NCI-H2196 (cell line): ENCODE measurements around the gene AQP7.
"Not testable (repeated sequence)": the region's sequence is repeated elsewhere in the genome, so short reads cannot be mapped to it uniquely, and the experiment has no call there.

Source experiments
- DNase-seq: peaks from one replicate; lab custom pipeline; 2025; ENCODE audit not compliant: unreplicated experiment; lab: John Stamatoyannopoulos, UW

The AQP7 gene

DNA sequence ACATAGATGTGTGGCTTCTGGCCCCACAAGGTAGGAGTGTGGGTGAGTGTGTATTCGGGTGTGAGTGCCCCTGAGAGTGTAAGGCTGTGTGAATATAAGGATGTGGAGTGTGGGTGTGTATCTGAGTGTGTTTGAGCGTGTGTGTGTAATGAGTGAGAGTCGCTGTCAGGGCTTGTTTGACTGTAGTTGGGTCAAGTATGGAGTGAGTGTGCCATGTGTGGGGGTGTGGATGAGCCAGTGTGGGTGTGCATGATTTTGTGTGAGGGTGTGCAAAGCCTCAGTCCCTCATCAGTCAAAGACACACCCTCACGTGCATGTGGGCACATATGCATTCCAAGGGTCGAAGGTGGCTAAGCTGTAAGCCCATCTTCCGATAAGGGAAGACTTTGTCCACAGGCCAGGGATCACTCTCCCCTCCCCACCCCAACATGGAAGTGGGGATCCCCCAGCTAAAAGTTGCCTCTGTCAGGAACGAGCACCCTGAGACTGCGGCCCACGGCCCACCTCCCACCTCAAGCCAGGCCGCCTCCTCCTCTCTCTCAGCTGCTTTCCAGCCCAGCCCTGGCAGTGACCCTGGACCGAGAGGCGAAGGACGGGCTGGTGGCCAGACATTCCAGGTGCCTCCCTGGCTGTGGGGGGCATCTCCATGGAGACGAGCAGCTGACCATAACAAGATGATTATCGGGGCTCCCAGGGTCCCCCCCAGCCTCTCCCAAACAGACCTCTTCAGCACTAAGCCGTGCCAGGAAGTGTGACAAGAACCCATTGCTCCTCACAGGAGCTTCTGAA, 32.1 kb upstream of the AQP7 start:
- no peak for DNase-seq

DNA sequence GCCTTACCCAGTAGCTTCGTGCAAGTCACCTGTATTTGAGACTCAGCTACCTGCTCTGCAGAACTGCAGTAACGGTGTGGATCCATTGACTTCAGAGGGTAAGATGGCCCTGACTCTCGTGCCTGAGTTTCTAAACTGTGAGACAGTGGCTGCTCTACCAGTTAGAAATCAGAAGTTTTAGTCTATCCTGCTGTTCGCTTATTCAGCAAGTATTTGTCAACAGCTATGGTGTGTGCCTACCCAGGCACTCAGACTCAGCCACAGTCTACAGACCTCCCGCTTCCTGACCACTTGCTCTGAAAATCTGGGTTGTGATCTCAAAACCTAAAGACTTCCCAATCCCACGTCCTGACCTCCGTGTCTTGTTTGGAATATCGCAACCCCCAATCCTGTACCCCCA, 31.5 kb upstream of the AQP7 start:
- DNase-seq: no peak

DNA sequence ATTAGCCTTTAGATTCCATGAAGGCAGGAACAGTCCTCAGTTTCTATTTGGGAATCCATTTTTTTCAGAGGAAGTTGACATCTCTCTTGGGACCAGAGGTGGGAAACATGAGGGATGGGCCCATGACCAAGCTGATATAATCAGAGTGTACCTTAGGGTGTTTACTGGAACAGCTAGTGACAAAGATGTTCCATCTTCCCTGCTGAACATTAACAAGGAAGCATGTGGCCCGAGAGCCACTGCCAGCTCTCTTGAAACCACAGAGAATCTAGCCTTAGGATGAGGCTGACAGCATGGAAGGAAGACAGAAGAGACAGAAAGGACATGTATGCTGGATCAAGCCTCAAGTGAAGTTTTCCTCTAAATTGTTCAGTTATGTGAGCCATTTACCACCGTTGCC, 29.1 kb upstream of the AQP7 start:
- no peak for DNase-seq

DNA sequence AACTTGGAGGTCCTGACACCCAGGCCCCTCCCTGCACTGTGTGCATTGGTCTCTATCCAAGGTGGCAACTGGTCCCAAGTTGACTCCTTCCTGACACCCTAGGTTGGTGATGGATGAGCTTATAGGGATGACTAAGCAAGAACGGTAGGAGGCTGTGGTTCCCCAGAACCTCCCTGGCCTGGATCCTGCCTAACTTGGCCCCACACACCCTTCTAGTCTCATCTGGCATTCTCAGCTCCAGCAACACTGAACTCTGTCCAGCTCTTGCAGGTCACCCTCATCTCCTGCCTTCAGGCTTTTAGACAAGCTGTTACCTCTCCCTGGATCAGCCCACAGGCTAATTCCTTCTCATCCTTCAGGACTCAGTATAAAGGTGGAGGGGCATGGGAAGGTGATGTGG, 28.6 kb upstream of the AQP7 start:
- DNase-seq: no peak

DNA sequence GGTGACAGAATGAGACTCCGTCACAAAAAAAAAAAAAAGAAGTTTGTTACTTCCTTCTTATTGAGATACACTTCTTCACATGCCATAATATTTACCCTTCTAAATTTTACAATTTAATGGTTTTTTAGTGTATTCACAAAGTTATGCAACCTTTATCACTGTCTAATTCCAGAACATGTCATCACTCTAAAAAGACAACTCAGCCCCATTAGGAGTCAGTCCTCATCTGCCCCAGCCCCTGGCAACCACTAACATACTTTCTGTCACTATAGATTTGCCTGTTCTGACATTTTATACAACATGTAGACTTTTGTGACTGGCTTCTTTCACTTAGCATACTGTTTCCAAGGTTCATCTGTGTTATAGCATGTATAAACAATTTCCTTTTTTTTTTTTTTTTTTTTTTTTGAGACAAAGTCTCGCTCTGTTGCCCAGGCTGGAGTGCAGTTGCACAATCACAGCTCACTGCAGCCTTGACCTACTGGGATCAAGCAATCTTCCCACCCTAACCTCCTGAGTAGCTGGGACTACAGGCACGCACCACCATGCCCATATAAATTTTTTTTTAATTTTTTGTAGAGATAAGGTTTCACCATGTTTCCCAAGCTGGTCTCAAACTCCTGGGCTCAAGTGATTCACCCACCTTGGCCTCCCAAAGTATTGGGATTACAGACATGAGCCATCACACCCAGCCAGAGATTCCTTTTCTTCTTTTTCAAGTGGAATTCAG, 27.1 kb upstream of the AQP7 start:
- DNase-seq: no peak

DNA sequence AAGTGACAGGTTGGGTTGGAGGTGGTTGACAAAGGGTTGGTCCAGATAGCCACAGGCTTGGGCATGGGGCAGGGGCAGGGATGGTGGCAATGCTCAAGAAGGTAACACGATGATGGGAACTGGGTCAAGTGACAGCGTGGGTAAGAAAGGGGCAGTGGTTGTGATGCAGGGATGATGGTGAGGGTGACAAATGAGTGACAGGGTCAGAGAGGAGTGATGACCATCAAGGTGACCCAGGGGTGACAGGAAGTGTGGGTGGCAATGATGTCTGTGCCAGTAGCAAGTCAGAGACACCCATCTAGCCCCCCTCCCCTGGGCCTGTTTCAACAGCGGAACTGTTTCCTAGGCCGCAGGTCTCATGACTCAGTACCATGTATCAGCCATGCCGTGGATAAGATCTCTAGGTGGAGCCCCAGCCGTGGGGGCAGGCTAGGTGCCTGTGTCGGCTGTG, 24.5 kb upstream of the AQP7 start:
- no peak for DNase-seq

DNA sequence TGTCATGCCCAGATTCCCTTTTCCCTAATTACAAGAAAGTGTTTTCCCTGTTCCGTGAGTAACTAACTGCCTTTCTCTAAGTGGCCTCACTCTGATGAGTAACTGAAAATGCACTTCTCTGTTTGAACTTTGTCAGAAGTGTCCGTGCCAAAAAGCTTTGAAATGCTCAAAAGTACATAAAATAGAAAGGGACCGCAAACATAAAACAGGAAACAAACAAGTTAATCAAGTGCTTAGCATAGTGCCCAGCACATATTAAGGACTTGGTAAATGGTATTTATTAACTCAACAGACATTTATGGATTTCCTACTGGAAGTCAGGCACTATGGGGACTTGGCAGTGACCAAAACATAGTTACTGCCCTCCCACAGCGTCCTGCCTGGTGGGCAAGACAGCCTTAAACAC, 22.8 kb upstream of the AQP7 start:
- DNase-seq: no peak

DNA sequence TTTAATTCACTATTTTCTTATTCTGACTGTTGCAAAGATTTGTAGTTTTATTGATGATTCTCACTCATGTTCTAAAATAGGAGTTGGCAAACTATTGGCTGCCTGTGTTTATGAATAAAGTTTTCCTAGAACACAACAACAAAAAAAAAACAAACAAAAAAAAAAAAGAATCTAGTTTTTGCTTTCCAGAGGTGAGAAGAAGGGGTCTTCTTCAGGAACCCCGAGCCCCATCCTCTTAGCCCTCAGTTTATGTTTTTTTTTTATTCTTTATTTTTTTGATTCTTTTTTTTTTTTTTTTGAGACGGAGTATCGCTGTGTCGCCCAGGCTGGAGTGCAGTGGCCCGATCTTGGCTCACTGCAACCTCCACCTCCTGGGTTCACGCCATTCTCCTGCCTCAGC, 22.1 kb upstream of the AQP7 start:
- not testable (repeated sequence) for DNase-seq

DNA sequence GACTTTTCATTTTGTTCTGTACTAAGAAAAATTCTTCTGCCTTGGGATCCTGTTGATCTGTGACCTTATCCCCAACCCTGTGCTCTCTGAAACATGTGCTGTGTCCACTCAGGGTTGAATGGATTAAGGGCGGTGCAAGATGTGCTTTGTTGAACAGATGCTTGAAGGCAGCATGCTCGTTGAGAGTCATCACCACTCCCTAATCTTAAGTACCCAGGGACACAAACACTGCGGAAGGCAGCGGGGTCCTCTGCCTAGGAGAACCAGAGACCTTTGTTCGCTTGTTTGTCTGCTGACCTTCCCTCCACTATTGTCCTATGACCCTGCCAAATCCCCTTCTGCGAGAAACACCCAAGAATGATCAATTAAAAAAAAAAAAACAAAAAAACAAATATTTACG, 21.7 kb upstream of the AQP7 start:
- DNase-seq: not testable (repeated sequence)

DNA sequence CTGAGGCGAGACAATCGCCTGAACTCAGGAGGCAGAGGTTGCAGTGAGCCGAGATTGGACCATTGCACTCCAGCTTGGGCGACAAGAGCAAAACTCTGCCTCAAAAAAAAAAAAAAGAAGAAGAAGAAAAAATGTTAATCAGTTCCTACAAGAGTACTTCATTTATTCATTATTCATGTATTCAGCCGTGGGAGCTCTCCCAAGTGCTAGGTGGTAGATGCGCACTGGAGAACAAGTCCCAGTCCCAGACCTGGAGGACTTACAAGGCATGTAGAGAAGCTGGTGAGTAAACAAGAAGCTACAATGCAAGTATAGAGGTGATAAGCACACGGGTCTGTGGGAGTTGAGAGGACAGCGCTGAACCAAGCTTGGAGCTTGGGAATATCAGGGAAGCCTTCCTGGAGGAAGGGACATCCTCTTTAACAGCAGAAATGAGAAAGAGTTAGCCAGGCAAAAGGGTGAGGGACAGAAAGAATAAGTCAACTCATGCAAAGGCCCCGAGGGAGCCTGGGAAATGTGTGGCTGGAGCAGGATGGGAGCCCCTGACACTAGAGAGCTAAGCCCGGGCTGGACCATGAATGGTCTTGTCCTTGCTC, 17.4 kb upstream of the AQP7 start:
- DNase-seq: no peak

DNA sequence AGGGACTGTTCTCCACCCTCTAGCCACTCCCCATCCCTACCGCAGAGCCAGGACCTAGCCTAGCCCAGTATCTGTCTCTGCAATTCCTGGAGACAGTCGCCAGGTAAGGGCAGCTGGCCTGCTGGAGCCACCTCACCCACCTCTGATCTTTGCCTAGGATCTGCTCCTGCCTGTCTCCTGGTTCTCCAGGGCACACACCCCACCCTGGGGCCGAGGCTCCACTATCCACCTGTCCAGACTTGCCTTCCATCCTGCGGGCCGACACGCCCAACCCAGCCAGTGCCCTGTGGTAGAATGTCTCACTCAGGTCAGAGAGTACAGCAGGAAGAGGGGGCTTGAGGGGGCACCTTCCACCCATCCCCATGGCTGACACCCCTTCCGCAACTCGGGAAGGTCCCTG, 15.7 kb upstream of the AQP7 start:
- no peak for DNase-seq

DNA sequence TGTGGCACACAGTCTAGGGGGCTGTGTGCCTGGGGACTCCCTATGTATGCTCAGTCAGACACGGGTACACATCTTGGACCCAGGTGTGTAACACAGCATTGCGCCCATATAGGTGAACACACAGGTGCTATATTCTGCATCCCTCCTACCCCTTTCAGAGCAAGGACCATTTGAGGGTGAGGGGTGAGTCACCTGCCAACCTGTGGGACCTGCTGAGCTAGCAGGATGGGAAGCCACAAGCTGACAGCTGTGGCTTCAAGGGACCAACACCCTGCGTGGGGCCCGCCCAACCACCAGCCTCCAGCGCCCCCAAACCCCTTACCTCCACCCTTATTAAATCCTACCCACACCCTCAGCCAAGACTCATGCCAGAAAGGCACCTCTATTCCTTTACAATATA, 14.6 kb upstream of the AQP7 start:
- DNase-seq: no peak

DNA sequence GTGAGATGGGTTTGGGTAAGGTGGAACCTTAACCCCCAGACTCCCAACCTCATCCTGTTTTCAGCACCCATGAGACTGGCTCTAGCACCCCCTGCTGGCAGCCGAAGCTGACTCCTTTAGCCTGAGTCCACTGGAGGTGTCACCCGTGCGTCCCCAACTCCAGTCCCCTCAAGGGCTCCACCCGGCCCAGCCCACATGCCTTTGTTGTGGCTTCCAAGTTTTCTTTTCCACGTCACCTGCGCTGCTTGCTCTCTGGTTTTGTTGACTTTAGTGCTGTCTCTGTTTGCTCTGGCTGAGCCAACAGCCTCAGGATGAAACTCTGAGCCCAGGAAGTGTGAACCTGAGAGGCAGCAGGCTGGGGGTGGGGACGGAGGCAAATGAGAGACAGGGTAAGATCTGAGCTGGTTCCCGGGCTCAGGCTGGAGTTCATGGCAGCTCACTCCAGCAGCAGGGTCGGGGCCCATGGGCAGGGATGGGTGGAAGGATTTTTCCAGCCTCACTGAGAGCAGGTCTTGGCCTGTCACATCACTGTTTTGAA, 13.2 kb upstream of the AQP7 start:
- peak; percentile 86 for DNase-seq

DNA sequence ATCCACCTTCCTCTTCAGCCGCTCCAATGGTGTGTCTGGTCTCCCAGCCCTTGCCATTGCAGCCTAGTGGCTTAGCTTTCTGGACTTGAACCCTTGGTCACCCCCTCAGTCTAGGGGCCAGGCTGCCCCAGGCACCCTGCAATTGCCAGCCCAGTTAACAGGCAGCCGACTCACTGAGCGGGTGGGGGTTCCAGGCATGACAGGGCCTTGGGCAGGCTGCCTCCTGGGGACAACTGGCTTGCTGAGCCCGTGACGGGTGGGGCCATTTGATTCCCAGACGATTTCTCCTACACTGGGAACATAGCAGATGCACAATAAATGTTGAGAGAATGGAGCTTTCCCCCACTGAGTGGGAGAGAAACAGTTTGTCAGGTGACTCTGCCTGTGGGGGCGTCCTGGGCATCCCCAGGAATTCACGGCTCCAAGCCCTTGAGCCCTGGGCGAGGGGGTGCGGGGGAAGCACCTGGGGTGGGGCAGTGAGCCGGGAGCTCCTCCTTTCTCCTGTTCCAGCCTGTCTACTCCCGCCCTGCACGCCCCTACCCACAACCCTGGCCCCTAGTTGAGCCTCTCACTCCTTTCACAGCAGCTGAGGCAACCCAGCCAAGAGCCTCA, 12.6 kb upstream of the AQP7 start:
- DNase-seq: no peak

DNA sequence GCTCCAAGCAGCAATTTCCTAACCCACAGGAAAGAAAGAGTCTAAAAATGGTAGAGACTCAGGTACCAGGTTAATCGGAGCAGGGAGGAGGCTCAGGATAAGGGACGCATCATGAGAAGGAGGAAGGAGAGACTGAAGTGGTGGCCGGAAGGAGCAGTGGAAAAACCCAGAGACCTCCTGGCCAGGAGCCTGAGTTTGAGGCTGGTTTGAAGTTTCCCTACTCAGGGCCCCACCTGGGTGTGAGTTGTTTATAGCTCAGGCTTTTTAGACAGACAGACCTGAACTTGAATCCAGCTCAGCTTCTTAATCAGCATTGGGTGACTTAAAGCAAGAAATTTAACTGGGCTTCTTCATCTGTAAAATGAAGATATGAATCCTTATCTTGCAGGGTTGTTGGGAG, 11.9 kb upstream of the AQP7 start:
- DNase-seq: no peak

DNA sequence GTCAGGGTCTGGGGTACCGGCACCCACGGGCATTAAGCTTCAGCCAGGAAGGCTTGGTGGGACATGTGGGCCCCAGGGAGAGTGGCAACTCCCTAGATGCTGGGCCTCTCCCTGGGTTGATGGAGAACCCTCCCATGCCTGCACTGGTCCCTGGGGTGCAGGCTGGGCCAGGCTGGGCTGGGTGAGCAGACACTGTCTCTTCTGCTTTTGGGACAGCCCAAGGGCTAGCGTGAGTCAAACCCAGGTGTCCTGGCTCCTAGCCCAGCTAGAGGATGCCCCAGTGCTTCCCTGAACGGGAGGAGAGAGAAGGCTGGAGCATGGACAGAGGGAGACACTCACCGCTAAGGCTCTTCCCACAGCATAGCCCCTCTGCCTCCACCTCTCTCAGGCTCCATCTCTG, 5.7 kb upstream of the AQP7 start:
- DNase-seq: no peak

DNA sequence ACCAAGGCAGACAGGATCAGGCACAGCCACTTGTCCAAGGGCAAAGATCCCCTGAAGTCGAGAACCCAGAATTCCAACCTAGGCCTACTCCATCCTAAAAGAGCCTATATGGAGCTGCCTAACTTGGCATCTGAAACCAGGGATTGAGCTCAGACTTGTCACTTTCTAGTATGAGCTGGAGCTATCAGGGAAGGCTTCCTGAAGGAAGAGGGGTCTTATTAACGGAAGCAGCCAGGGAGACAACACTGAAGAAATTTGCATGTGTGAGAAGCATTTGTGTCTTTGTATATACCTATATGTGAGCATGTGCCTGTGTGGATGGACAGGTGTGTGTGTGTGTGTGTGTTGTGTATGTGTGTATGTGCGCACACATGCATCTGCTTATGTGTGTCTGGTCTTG, 4.7 kb upstream of the AQP7 start:
- DNase-seq: no peak

DNA sequence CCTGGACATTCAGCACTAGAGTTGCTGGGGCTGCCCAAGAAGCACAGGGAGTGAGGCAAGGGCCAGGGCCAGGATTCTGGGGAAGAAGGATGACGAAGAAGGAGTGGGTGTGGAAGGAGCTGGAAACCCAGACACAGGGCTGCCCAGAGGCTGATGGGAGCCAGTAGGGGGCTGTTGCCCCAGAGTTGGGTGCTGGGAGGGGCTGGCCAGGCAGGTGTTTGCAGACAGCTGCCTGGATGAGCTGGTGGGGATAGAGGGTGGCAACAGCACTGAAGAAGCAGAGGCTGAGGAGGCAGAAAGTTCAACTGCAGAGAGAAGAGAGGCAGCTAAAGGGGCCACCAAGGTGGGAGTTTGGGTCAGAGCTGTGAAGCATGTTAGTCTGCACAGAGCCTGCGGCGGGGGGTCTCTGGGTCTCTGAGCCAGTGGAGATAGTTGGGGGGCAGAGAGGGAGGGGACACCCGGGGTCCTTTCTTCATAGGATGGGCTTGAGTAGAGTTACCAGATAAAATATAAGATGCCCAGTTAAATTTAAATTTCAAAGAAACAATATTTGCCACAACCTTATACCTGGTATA, 2.5 kb upstream of the AQP7 start:
- no peak for DNase-seq

DNA sequence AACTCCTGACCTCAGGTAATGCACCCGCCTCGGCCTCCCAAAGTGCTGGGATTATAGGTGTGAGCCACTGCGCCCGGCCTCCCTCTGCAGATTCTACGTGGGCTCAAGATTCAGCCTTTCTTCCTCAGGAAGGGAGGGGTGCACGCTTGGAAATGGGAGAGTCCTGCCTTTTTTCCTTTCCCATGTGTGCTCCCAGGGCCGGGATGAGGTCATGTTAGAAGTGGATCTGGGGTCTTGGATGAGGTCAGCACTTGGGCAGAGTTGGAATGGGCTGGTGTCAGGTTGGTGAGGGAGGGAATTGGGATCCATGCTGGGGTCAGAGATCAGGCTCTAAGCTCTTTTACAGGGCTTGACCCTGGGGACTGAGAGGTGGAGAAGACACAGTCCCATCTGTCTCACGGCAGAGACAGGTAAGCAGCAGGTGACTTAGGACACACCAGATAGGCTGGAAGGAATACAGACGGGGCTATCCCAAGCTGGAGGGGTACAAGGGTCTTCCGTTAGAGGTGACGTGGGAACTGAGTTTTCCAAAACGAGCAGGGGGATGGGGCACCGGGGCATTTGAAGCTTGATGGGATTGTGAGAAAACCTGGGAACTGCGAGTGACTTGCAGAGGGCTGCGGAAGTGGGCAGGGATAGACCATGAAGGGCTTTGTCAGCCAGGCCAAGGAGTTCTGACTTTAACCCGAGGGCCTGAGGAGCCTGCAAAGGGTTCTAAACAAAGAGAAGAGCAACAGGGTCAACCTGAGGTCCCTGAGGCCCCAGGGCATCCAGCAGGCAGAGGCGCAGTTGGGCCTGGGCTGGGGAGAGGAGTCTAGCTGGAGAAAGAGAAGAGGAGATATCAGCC, 1.8 kb upstream of the AQP7 start:
- no peak for DNase-seq

DNA sequence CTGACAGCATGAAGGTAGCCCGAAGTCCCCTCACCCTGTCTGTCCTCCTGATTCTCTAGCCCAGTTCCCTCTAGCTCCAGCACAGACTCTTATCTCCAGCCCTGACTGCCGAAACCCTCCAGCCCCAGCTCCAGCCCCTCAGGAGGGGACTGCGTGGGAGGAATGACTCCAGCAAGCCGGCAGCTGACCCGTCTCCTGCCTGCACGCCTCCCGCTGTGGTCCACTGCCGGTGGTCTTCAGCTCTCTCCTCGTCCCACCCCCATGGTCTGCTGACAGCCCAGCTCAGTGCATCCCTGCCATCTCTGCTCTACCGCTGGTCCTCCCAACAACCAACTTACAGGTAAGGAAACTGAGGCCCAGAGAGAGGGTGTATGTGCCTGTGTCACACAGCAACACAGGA, 559 bp downstream of the AQP7 start:
- not testable (repeated sequence) for DNase-seq
